HG03469 (cell line): ENCODE results near the gene HMCN2.
"Not testable (repeated sequence)": the region's sequence is repeated elsewhere in the genome, so short reads cannot be mapped to it uniquely, and the experiment has no call there.

Source experiments
- ATAC-seq: cut with Tn5 transposase; IDR thresholded peaks from one replicate; pipeline ENCODE4 v1.9.1; 2021; ENCODE audit warnings: mild to moderate bottlenecking, moderate library complexity, moderate number of reproducible peaks; ENCODE audit not compliant: unreplicated experiment

Gene HMCN2

GRCh38 chr9:130426883-130427282 is 161.3 kb downstream of the HMCN2 start:
- no peak for ATAC-seq

DNA sequence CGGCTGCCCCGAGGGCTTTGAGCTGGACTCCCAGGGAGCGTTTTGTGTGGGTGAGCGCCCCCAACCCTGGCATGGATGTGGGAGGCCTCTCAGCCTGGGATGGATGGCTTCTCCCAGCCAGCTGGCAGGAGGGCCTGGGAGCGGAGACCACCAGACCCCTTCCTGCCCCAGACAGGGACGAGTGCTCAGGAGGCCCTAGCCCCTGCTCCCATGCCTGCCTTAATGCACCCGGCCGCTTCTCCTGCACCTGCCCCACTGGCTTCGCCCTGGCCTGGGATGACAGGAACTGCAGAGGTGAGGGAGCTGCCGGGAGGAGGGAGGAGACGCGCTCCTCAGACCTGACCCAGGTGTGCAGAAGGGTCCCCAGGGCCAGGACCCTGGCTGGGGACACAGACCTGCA is 161.8 kb downstream of the HMCN2 start:
- ATAC-seq, result no peak

- ATAC-seq, result no peak
These were observed 162.6 kb downstream of the HMCN2 start for GRCh38 chr9:130428086-130428665.

DNA sequence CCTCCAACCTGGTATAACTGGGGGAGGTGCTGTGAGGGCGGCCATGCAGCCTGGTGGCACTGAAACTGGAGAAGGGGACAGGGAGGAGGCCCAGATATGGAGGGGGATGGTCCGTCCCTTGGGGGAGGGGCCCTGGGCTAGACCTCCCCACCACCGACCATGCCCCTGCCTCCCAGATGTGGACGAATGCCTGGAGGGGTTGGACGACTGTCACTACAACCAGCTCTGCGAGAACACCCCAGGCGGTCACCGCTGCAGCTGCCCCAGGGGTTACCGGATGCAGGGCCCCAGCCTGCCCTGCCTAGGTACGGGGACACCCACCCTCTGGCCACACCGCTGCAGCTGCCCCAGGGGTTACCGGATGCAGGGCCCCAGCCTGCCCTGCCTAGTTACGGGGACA is 163.8 kb downstream of the HMCN2 start:
- no peak for ATAC-seq

GRCh38 chr9:130429831-130430230 is 164.3 kb downstream of the HMCN2 start:
- ATAC-seq, result no peak

- no peak for ATAC-seq
These were observed 164.7 kb downstream of the HMCN2 start for GRCh38 chr9:130430232-130430631.

DNA sequence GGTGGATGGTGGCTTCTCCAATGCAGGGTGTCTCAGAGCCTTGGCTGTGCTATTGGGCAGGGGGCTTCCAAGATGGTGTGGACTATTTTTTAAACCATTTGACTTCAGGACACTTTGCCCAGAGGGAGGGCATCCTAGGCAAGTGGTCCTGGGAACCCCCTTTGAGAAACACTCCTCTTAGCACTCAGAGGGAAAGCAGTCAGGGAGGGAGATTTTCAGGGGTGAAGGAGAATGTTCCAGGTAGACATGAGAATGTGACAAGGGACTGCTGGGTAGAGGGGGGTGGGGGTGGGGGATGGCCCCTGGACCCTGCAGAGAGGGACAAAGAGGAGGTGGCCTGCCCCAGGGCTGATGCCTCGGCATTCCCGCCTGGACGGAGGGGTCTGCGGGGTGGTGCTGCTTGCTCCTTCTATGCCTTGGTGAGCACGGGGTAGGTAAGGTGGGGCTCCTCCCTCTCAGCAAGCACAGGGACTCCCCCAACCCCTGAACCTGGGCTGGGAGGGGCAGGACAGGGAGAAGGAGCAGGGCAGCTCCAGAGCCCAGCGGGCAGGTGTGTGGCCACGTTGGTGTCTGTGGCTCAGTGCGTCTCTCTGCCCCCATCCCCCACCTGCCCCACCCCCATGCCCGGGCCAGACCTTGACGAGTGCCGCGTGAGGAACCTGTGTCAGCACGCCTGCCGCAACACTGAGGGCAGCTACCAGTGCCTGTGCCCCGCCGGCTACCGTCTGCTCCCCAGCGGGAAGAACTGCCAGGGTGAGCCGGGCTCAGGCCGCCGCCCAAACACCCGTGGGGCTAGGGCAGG is 165.4 kb downstream of the HMCN2 start:
- no peak for ATAC-seq

DNA sequence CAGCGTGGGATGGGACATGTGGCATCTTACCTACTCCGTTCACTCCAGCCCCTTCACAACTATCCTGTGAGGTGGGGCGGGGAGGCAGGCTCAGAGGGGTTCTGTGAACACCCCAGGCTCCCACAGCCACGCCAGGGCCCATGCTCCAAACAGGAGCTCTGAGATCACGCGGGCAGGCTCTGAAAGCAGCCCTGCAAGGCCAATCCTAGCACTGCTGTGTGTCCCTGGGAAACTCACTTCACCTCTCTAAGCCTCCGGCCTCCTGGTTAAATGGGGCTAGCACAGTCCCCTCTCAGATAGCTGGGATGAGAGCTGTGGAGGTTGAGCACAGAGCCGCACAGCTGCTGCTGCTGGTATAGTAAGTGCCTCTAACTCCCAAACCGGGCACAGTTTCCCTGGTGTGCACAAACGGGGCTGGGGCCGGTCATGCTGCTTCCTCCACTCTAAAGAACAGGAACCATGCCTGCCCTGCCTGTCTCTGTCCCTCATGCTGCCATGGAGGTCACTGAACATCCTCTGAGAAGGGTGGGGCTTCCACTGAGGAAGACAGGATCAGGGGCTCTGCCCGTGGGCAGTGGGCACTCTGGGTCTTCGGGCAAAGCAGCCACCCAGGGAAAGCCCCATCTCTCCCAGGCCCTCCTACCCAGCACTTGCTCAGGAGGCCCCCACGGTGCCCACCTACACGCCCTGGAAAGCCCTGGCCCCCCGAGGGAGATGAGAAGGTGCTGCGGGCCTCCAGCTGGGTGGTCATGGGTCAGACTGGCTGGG is 166.2 kb downstream of the HMCN2 start:
- no peak for ATAC-seq

GRCh38 chr9:130432362-130432761 is 166.8 kb downstream of the HMCN2 start:
- ATAC-seq, result no peak

- no peak for ATAC-seq
These were observed 167.2 kb downstream of the HMCN2 start for GRCh38 chr9:130432796-130433167.

GRCh38 chr9:130433168-130433946 is 167.8 kb downstream of the HMCN2 start:
- no peak for ATAC-seq

DNA sequence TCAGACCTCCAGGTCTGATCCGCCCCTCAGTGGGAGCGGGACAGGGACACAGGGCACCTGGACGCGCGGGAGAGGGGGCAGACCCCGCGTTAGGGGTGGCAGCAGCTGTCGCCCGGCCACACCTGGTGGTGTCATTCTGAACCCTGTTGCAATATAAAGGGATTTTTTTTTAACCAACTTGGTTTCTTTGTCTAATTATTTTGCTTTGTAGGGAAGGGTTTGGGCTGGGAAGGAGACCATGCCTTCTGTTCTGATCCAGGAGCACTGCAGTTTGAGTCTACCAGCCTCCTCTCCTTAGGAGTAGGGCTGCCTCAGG is 168.3 kb downstream of the HMCN2 start:
- ATAC-seq, result no peak

GRCh38 chr9:130434656-130435055 is 169.1 kb downstream of the HMCN2 start:
- ATAC-seq, result not testable (repeated sequence)

GRCh38 chr9:130437011-130437789 is 171.6 kb downstream of the HMCN2 start:
- ATAC-seq, result no peak

GRCh38 chr9:130438382-130438981 is 172.9 kb downstream of the HMCN2 start:
- no peak for ATAC-seq

DNA sequence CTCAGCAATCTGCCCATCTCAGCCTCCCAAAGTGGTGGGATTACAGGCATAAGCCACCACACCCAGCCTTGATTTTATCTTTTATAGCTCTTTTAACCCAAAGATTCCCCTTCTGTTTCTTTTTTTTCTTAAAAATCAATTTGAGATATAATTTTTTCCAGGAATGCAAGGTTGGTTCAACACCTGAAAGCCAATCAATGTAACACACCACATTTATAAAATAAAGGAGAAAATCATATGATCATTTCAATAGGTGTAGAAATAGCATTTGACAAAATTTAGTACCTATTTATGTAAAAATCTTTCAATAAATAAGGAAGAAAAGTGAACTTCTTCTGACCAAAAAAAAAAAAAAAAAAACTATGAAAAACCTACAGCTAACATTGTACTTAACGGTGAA is 175.5 kb downstream of the HMCN2 start:
- no peak for ATAC-seq

DNA sequence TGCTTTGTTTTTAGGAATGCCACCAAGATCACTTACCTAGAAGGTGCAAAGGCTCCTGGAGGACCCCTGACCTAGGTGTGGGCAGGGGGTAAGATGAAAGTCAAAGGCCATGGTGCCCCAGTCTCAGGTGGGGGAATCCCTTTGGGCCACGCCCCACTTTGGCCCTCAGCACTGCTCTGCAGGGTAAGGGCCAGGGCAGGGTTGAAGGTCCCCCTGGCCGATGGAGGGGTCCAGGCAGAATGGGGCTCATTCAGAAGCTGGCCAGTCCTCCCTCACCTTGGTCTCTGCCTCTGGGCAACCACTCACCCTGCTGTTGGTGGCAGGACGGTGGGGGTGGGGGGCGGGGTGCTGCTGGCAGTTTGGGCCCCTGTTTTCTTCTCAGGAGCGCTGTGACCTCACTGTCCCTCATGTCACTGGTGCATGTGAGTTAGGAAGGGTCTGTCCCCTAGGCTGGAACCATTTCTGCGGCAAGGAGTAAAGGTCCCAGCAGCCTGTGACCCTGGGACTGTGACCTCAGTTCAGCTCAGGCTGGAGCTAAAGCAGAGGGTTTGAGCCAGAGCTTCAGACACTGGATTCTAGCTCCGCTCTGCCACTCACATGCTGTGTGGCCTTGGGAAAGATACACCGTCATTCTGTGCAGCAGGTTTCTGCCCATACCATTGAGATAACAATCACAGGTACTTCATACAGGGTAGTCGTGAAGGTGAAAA is 177.3 kb downstream of the HMCN2 start:
- ATAC-seq, result no peak

GRCh38 chr9:130443456-130443801 is 177.9 kb downstream of the HMCN2 start:
- ATAC-seq, result no peak

DNA sequence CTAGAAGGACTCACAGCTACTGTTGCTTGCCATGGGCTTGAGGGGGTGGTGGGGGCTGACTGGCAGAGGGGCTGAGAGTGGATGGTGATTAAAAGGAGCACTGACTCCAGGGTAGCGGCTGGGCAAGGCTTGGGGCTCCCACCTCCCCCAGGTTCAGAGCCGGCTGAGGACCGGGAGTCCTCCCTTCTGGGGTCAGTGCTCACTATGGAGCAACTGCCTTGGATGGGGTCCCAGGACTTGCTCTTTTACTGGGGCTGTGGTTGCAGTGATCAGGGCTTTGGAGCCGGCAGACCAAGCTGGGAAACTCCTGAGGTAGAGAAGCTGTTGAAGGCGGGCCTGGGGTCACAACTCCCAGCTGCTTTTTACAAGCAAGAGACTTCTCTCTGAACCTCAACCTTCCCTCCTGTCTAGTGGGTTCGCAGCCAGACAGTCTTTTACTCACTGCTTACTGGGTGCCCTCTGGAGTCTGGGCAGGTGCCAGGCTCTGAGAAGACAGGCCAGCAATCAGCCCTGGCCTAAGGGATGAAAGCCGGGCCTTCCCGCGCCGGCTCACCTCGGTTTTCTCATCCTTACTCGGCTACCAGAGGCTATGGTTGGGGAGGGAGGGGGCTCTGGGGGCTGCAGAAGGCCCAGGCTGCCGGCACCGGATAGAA is 178.4 kb downstream of the HMCN2 start:
- ATAC-seq, result no peak
